ENCODE results near the gene RALGAPB. TPM values are rescaled to one million over a fixed set of nuclear protein-coding genes. Genes with fewer than 3 reads are reported as not detected.

RALGAPB gene
- total RNA-seq, 2 experiments from 2014 or later = 19.0 to 42.9 TPM

- no peak for DNase-seq (ENCODE audit: low spot score)
- H3K4me1 ChIP-seq (ENCODE audit: insufficient read depth, low read length, poor library complexity, severe bottlenecking) = peaks cover 26% of the 10 kb centered on the region
- no peak overlapping the region for H3K4me2 ChIP-seq (ENCODE audit: low read length)
- POLR2A ChIA-PET = interaction anchor here (0.8 kb wide), 1 partner anchor 17 kb away, joined by 3 read pairs; no protein-coding TSS in a partner anchor
- no peak overlapping the region for H2AFZ ChIP-seq (ENCODE audit: low read length)
- H3K9me2 ChIP-seq (ENCODE audit: insufficient read depth, low read length) = no peaks in the 10 kb centered on the region
- no peak for TF ChIP-seq EZH2phosphoT487 (IDR thresholded peaks at IDR 0.05; ENCODE audit: borderline replicate concordance, low read depth, low read length)
- TF ChIP-seq, protein P1, sequence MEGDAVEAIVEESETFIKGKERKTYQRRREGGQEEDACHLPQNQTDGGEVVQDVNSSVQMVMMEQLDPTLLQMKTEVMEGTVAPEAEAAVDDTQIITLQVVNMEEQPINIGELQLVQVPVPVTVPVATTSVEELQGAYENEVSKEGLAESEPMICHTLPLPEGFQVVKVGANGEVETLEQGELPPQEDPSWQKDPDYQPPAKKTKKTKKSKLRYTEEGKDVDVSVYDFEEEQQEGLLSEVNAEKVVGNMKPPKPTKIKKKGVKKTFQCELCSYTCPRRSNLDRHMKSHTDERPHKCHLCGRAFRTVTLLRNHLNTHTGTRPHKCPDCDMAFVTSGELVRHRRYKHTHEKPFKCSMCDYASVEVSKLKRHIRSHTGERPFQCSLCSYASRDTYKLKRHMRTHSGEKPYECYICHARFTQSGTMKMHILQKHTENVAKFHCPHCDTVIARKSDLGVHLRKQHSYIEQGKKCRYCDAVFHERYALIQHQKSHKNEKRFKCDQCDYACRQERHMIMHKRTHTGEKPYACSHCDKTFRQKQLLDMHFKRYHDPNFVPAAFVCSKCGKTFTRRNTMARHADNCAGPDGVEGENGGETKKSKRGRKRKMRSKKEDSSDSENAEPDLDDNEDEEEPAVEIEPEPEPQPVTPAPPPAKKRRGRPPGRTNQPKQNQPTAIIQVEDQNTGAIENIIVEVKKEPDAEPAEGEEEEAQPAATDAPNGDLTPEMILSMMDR (conservative IDR thresholded peaks at IDR 0.05; ENCODE audit: low read length) = no peak
- peaks cover 71% of the 10 kb centered on the region for H3K79me2 ChIP-seq (ENCODE audit: insufficient read depth, low read depth, low read length)
- CTCF ChIA-PET (ENCODE audit: unreplicated experiment) = no interaction called here
- intact Hi-C loops (cut with micrococcal nuclease; ENCODE audit: unreplicated experiment) = no loop called here
- no peak overlapping the region for H3K27ac ChIP-seq (ENCODE audit: low read depth, low read length, poor library complexity, severe bottlenecking)
- no TSS peak for BruUV-seq (replicated peaks)
- H3K9me3 ChIP-seq (ENCODE audit: low read length) = no peaks in the 10 kb centered on the region
- H4K20me1 ChIP-seq (ENCODE audit: insufficient read depth, low read length) = peaks cover 58% of the 10 kb centered on the region
- peaks cover 98% of the 10 kb centered on the region for H3K36me3 ChIP-seq (ENCODE audit: insufficient read depth, low read length)
- H3K4me3 ChIP-seq (ENCODE audit: low read depth, low read length, poor library complexity, severe bottlenecking) = no peak overlapping the region
Observed at GRCh38 chr20:38428800-38429199, 43.8 kb upstream of the RALGAPB start.

- ChIA-PET CTCF (ENCODE audit: unreplicated experiment) (no interaction called here), POLR2A (interaction anchor here (0.8 kb wide), 1 partner anchor 17 kb away, joined by 3 read pairs; no protein-coding TSS in a partner anchor)
- Histone ChIP-seq H3K27ac (ENCODE audit: low read depth, low read length, poor library complexity, severe bottlenecking) (no peak overlapping the region), H3K4me2 (ENCODE audit: low read length) (no peak overlapping the region), H3K36me3 (ENCODE audit: insufficient read depth, low read length) (peaks cover 98% of the 10 kb centered on the region), H4K20me1 (ENCODE audit: insufficient read depth, low read length) (peaks cover 60% of the 10 kb centered on the region), H3K9me3 (ENCODE audit: low read length) (no peaks in the 10 kb centered on the region), H2AFZ (ENCODE audit: low read length) (no peak overlapping the region), H3K9me2 (ENCODE audit: insufficient read depth, low read length) (no peaks in the 10 kb centered on the region), H3K4me3 (ENCODE audit: low read depth, low read length, poor library complexity, severe bottlenecking) (no peak overlapping the region), H3K4me1 (ENCODE audit: insufficient read depth, low read length, poor library complexity, severe bottlenecking) (peaks cover 26% of the 10 kb centered on the region), H3K79me2 (ENCODE audit: insufficient read depth, low read depth, low read length) (peaks cover 76% of the 10 kb centered on the region)
- BruUV-seq (replicated peaks) = no TSS peak
- TF ChIP-seq EZH2phosphoT487 (IDR thresholded peaks at IDR 0.05; ENCODE audit: borderline replicate concordance, low read depth, low read length) = no peak
- TF ChIP-seq, protein P1 (conservative IDR thresholded peaks at IDR 0.05; ENCODE audit: low read length) = no peak
- no peak for DNase-seq (ENCODE audit: low spot score)
- intact Hi-C loops (cut with micrococcal nuclease; ENCODE audit: unreplicated experiment) = no loop called here
Observed at GRCh38 chr20:38429301-38429700, 43.3 kb upstream of the RALGAPB start.

GRCh38 chr20:38430679-38431325 lies 41.8 kb upstream of the RALGAPB start:
- H4K20me1 ChIP-seq (ENCODE audit: insufficient read depth, low read length) = peaks cover 51% of the 10 kb centered on the region
- H3K4me3 ChIP-seq (ENCODE audit: low read depth, low read length, poor library complexity, severe bottlenecking) = no peak overlapping the region
- H3K4me1 ChIP-seq (ENCODE audit: insufficient read depth, low read length, poor library complexity, severe bottlenecking) = peaks cover 26% of the 10 kb centered on the region
- BruUV-seq (replicated peaks) = no TSS peak
- H3K36me3 ChIP-seq (ENCODE audit: insufficient read depth, low read length) = peaks cover 90% of the 10 kb centered on the region
- no peak overlapping the region for H2AFZ ChIP-seq (ENCODE audit: low read length)
- no peak overlapping the region for H3K27ac ChIP-seq (ENCODE audit: low read depth, low read length, poor library complexity, severe bottlenecking)
- intact Hi-C loops (cut with micrococcal nuclease; ENCODE audit: unreplicated experiment) = no loop called here
- peaks cover 81% of the 10 kb centered on the region for H3K79me2 ChIP-seq (ENCODE audit: insufficient read depth, low read depth, low read length)
- POLR2A ChIA-PET = no interaction called here
- peak overlapping the region; percentile 6; the same call in 1 of the 2 replicates for H3K4me2 ChIP-seq (ENCODE audit: low read length)
- TF ChIP-seq EZH2phosphoT487 (IDR thresholded peaks at IDR 0.05; ENCODE audit: borderline replicate concordance, low read depth, low read length) = no peak
- TF ChIP-seq, protein P1 (conservative IDR thresholded peaks at IDR 0.05; ENCODE audit: low read length) = no peak
- no peaks in the 10 kb centered on the region for H3K9me3 ChIP-seq (ENCODE audit: low read length)
- no peaks in the 10 kb centered on the region for H3K9me2 ChIP-seq (ENCODE audit: insufficient read depth, low read length)
- no peak for DNase-seq (ENCODE audit: low spot score)
- CTCF ChIA-PET (ENCODE audit: unreplicated experiment) = no interaction called here
